GM18909 (cell line): ENCODE measurements around the gene BEGAIN.

Experiments used
- ATAC-seq: cut with Tn5 transposase; IDR thresholded peaks from one replicate; pipeline ENCODE4 v1.9.1; 2021; ENCODE audit warnings: mild to moderate bottlenecking; ENCODE audit not compliant: unreplicated experiment, poor library complexity

The BEGAIN gene

GRCh38 chr14:100585448-100586152 is 1.6 kb downstream of the BEGAIN start:
- ATAC-seq = no peak

- no peak for ATAC-seq
Measured at GRCh38 chr14:100584056-100585031, 2.9 kb downstream of the BEGAIN start.

- ATAC-seq = no peak
Measured at GRCh38 chr14:100583245-100583644, 4.0 kb downstream of the BEGAIN start.

- ATAC-seq = no peak
Measured at GRCh38 chr14:100582496-100583165, 4.6 kb downstream of the BEGAIN start.

GRCh38 chr14:100581228-100582145 is 5.7 kb downstream of the BEGAIN start:
- ATAC-seq = no peak

- ATAC-seq = no peak
Measured at GRCh38 chr14:100580316-100581227, 6.6 kb downstream of the BEGAIN start.

- ATAC-seq = no peak
Measured at GRCh38 chr14:100578552-100578951, 8.7 kb downstream of the BEGAIN start.

- no peak for ATAC-seq
Measured at GRCh38 chr14:100577986-100578431, 9.2 kb downstream of the BEGAIN start.

GRCh38 chr14:100577321-100577985 is 9.8 kb downstream of the BEGAIN start:
- no peak for ATAC-seq

- ATAC-seq = no peak
Measured at GRCh38 chr14:100576091-100577085, 10.8 kb downstream of the BEGAIN start.

GRCh38 chr14:100575266-100575995 is 11.8 kb downstream of the BEGAIN start:
- no peak for ATAC-seq

- ATAC-seq = no peak
Measured at GRCh38 chr14:100574642-100575031, 12.6 kb downstream of the BEGAIN start.

- ATAC-seq = no peak
Measured at GRCh38 chr14:100573757-100574641, 13.2 kb downstream of the BEGAIN start.

GRCh38 chr14:100573002-100573756 is 14.0 kb downstream of the BEGAIN start:
- ATAC-seq = no peak

GRCh38 chr14:100572543-100572942 is 14.7 kb downstream of the BEGAIN start:
- ATAC-seq = no peak
